SK-N-SH (cell line): ENCODE data around the gene SPACA6.

Source experiments
- EZH2phosphoT487 ChIP-seq: fragments of 200-600 bp; sonication (generic); IDR thresholded peaks from 2 replicates; pipeline ENCODE4 v1.6.1; 2017; ENCODE audit warnings: low read depth, mixed run types, mild to moderate bottlenecking, antibody characterized with exemption, moderate library complexity, borderline replicate concordance
- FOXM1 ChIP-seq: IDR thresholded peaks from 2 replicates; pipeline ENCODE4 v1.4.0; 2012; ENCODE audit warnings: low read depth, mild to moderate bottlenecking
- NRF1 ChIP-seq: IDR thresholded peaks from 2 replicates; pipeline ENCODE4 v1.6.1; 2012; ENCODE audit warnings: low read depth, mild to moderate bottlenecking, low read length
- POLR2AphosphoS5 ChIP-seq: IDR thresholded peaks from 2 replicates; pipeline ENCODE4 v1.6.1; 2012; ENCODE audit warnings: low read depth, low read length
- SMC3 ChIP-seq: IDR thresholded peaks from 2 replicates; pipeline ENCODE4 v1.6.1; 2012; ENCODE audit warnings: low read depth, low read length, improper control_type of control experiment
- TCF12 ChIP-seq: IDR thresholded peaks from 2 replicates; pipeline ENCODE4 v1.4.0; 2012
- ZBTB33 ChIP-seq: IDR thresholded peaks from 2 replicates; pipeline ENCODE4 v1.4.0; 2012; ENCODE audit warnings: low read depth, borderline replicate concordance
- TF ChIP-seq, protein P1 (sequence below): fragments of 150-350 bp; IDR thresholded peaks from 2 replicates; pipeline ENCODE4 v1.6.1; 2016; ENCODE audit warnings: mild to moderate bottlenecking, low read depth, low read length
- TF ChIP-seq, protein P2 (sequence below): fragments of 200-600 bp; sonication (generic); IDR thresholded peaks from 2 replicates; pipeline ENCODE4 v1.6.1; 2017; ENCODE audit warnings: antibody characterized with exemption, mild to moderate bottlenecking, moderate library complexity
- TF ChIP-seq, protein P3 (sequence below): IDR thresholded peaks from 2 replicates; pipeline ENCODE4 v1.6.1; 2012; ENCODE audit warnings: mild to moderate bottlenecking, low read depth, low read length, moderate library complexity

DNA sequence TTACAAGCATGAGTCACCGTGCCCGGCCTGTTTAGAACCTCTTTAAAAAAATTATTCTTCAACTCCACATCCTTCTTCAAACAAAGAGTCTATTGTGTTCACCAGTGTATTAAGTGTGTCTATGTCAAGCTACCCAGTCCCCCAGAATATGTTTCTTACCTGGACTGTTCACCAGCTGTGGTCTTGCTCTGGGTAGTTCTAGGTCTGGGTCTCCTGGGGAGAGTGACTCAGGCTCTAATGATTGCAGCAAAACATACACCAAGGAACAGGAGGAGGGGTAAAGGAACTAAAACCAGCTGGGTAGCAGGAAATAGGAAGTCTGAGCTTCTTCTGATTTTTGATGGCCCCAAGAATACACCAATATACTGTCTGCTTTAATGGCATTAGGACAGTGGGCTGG is 58.5 kb downstream of the SPACA6 start, which contains the start of gene FPR1:
- TF ChIP-seq, protein P1, sequence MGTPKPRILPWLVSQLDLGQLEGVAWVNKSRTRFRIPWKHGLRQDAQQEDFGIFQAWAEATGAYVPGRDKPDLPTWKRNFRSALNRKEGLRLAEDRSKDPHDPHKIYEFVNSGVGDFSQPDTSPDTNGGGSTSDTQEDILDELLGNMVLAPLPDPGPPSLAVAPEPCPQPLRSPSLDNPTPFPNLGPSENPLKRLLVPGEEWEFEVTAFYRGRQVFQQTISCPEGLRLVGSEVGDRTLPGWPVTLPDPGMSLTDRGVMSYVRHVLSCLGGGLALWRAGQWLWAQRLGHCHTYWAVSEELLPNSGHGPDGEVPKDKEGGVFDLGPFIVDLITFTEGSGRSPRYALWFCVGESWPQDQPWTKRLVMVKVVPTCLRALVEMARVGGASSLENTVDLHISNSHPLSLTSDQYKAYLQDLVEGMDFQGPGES: no peak
- TF ChIP-seq, protein P2, sequence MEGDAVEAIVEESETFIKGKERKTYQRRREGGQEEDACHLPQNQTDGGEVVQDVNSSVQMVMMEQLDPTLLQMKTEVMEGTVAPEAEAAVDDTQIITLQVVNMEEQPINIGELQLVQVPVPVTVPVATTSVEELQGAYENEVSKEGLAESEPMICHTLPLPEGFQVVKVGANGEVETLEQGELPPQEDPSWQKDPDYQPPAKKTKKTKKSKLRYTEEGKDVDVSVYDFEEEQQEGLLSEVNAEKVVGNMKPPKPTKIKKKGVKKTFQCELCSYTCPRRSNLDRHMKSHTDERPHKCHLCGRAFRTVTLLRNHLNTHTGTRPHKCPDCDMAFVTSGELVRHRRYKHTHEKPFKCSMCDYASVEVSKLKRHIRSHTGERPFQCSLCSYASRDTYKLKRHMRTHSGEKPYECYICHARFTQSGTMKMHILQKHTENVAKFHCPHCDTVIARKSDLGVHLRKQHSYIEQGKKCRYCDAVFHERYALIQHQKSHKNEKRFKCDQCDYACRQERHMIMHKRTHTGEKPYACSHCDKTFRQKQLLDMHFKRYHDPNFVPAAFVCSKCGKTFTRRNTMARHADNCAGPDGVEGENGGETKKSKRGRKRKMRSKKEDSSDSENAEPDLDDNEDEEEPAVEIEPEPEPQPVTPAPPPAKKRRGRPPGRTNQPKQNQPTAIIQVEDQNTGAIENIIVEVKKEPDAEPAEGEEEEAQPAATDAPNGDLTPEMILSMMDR: no peak
- TF ChIP-seq SMC3: no peak
- no peak for TF ChIP-seq POLR2AphosphoS5
- TF ChIP-seq ZBTB33: no peak
- TF ChIP-seq FOXM1: no peak
- TF ChIP-seq, protein P3, sequence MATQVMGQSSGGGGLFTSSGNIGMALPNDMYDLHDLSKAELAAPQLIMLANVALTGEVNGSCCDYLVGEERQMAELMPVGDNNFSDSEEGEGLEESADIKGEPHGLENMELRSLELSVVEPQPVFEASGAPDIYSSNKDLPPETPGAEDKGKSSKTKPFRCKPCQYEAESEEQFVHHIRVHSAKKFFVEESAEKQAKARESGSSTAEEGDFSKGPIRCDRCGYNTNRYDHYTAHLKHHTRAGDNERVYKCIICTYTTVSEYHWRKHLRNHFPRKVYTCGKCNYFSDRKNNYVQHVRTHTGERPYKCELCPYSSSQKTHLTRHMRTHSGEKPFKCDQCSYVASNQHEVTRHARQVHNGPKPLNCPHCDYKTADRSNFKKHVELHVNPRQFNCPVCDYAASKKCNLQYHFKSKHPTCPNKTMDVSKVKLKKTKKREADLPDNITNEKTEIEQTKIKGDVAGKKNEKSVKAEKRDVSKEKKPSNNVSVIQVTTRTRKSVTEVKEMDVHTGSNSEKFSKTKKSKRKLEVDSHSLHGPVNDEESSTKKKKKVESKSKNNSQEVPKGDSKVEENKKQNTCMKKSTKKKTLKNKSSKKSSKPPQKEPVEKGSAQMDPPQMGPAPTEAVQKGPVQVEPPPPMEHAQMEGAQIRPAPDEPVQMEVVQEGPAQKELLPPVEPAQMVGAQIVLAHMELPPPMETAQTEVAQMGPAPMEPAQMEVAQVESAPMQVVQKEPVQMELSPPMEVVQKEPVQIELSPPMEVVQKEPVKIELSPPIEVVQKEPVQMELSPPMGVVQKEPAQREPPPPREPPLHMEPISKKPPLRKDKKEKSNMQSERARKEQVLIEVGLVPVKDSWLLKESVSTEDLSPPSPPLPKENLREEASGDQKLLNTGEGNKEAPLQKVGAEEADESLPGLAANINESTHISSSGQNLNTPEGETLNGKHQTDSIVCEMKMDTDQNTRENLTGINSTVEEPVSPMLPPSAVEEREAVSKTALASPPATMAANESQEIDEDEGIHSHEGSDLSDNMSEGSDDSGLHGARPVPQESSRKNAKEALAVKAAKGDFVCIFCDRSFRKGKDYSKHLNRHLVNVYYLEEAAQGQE: no peak
- TF ChIP-seq EZH2phosphoT487: no peak
- no peak for TF ChIP-seq NRF1
- no peak for TF ChIP-seq TCF12
